Ovary (tissue), 9 donors: ENCODE data around the gene SNX9. TPM values are rescaled to one million over a fixed set of nuclear protein-coding genes. Genes with fewer than 3 reads are reported as not detected.

Experiments
- DNase-seq, 5 donors: peaks; one replicate each; pipeline ENCODE4 v3.0.0-alpha.2; 2019 to 2020
- H3K27ac ChIP-seq, 2 donors: fragments of 200-600 bp; one replicate each; pipeline versions ENCODE4 v1.5.1 to v1.8.0; 2019 to 2022
- H3K27me3 ChIP-seq: fragments of 200-600 bp; one replicate; pipeline ENCODE4 v1.8.0; 2022
- H3K36me3 ChIP-seq: fragments of 200-600 bp; sonication (generic); one replicate; pipeline ENCODE4 v1.5.1; 2019
- H3K4me1 ChIP-seq: one replicate; pipeline ENCODE4 v1.8.1; 2013; ENCODE audit warnings: mild to moderate bottlenecking, moderate library complexity; ENCODE audit not compliant: insufficient read depth
- H3K4me3 ChIP-seq: fragments of 200-600 bp; sonication (generic); one replicate; pipeline ENCODE4 v1.5.1; 2017
- H3K9me3 ChIP-seq, 2 donors: fragments of 200-600 bp in 1 of 2; sonication (generic) in 1 of 2; one replicate each; pipeline versions ENCODE4 v1.5.1 to v1.8.1; 2013 to 2019; ENCODE audit warnings: mild to moderate bottlenecking in 1 of 2, moderate library complexity in 1 of 2
- CTCF ChIP-seq, 3 donors: fragments of 450-650 bp in 2 of 3; fragments of 200-600 bp in 1 of 3; IDR thresholded peaks; one replicate each; pipeline versions ENCODE4 v1.5.1 to v1.8.0; 2016 to 2022; ENCODE audit warnings: antibody characterized with exemption in 3 of 3, mild to moderate bottlenecking in 1 of 3
- EP300 ChIP-seq: sonication (generic); formaldehyde crosslinking; IDR thresholded peaks from one replicate; pipeline ENCODE4 v1.6.1; 2017; ENCODE audit warnings: antibody characterized with exemption
- POLR2A ChIP-seq: fragments of 450-650 bp; IDR thresholded peaks from one replicate; pipeline ENCODE4 v1.6.1; 2017; ENCODE audit warnings: antibody characterized with exemption, mild to moderate bottlenecking, moderate library complexity
- WGBS, 3 donors: extraction: QIAGEN DNeasy Blood & Tissue Kit in 1 of 3; methylation state at CpG; one replicate each; pipeline versions ENCODE4 v1.1.5 to v1.1.7; 2013 to 2017; 5-methylcytosine and 5-hydroxymethylcytosine counted together
- intact Hi-C, 4 donors: fragments of 100-400 bp; cut with DNase I; formaldehyde crosslinking; loops; one replicate each; pipeline versions ENCODE4 v1.11.0 to v1.15.1; 2022 to 2023
- polyA plus RNA-seq, 2 donors: library from polyadenylated mRNA; stranded (reverse); fragments of 200-250 nt in 1 of 2; fragments of 350-450 nt in 1 of 2; fragmentation: Illumina TruSeq in 1 of 2; extraction: RNeasy Lipid Tissue Mini Kit (QIAGEN cat#74804) in 1 of 2; gene quantifications; one replicate each; pipeline ENCODE4 v1.2.3, GENCODE V29; 2013 to 2014
- total RNA-seq, 7 donors: library from RNA; depleted of rRNA in 2 of 7; stranded (reverse); fragments of >200 nt in 2 of 7; fragmentation: NEBNext Ultra II Directional in 3 of 7; extraction: Animal tissue kit (Norgen Biotek cat#: 25700) in 3 of 7; gene quantifications; one replicate each; pipeline versions ENCODE4 v1.1.0 to v1.2.4, GENCODE V29; 2016 to 2023
- donor health status: DM: no; HTN: no; CAD: no; lungs with moderate emphysema.
- donor health status: DM: no; HTN: no; CAD: no.
- donor health status: Bipolar disorder and iron deficiency.
- donor health status: DM: yes; HTN: yes; CAD: no.
- donor health status: DM: no; HTN: no; CAD: no.
- donor health status: DM: yes; HTN: yes; CAD: no.

SNX9 gene
- total and polyA plus RNA-seq, 9 donors = 31.2 to 48.0 (median 38.7) TPM

GRCh38 chr6:157885876-157886275 is 62.8 kb downstream of the SNX9 start:
- intact Hi-C loops = no loop called here
- Histone ChIP-seq H3K27ac (no peak overlapping the region), H3K36me3 (no peaks in the 10 kb centered on the region), H3K9me3 (no peaks in the 10 kb centered on the region), H3K4me1 (no peaks in the 10 kb centered on the region), H3K27me3 (no peaks in the 10 kb centered on the region), H3K4me3 (no peak overlapping the region)
- TF ChIP-seq CTCF (IDR thresholded peaks at IDR 0.05) (no peak), EP300 (no peak), POLR2A (no peak)
- 92 to 98% (median 95%) methylated on average over 8 of the region's 8 CpGs for WGBS, 3 donors
- no peak for DNase-seq

GRCh38 chr6:157887892-157888291 is 64.8 kb downstream of the SNX9 start:
- 92 to 97% (median 96%) methylated on average over 4 of the region's 4 CpGs for WGBS, 3 donors
- DNase-seq = no peak
- H3K4me3 ChIP-seq = no peak overlapping the region
- TF ChIP-seq POLR2A (no peak), CTCF (IDR thresholded peaks at IDR 0.05) (no peak), EP300 (no peak)
- H3K27me3 ChIP-seq = no peaks in the 10 kb centered on the region
- peaks cover 1% of the 10 kb centered on the region for H3K4me1 ChIP-seq
- no peaks in the 10 kb centered on the region for H3K9me3 ChIP-seq
- no peaks in the 10 kb centered on the region for H3K36me3 ChIP-seq
- no peak overlapping the region for H3K27ac ChIP-seq
- intact Hi-C loops = no loop called here

- H3K36me3 ChIP-seq = no peaks in the 10 kb centered on the region
Measured at GRCh38 chr6:157891544-157892362, 68.7 kb downstream of the SNX9 start.

GRCh38 chr6:157892363-157892877 is 69.4 kb downstream of the SNX9 start:
- intact Hi-C loops = no loop called here
- Histone ChIP-seq H3K36me3 (no peaks in the 10 kb centered on the region), H3K4me1 (peaks cover 2% of the 10 kb centered on the region), H3K27me3 (no peaks in the 10 kb centered on the region), H3K27ac (no peak overlapping the region), H3K9me3 (no peaks in the 10 kb centered on the region), H3K4me3 (no peak overlapping the region)
- 69 to 75% (median 72%) methylated on average over 5 of the region's 5 CpGs for WGBS, 3 donors
- no peak for DNase-seq
- no peak for TF ChIP-seq CTCF (IDR thresholded peaks at IDR 0.05)
- no peak for TF ChIP-seq POLR2A
- TF ChIP-seq EP300 = no peak

More at GRCh38 chr6:157891544-157892362, 68.7 kb downstream of the SNX9 start:
- no peak for DNase-seq
- no peak overlapping the region for H3K27ac ChIP-seq
- WGBS, 3 donors = 93 to 95% (median 93%) methylated on average over 9 of the region's 9 CpGs
- no peaks in the 10 kb centered on the region for H3K27me3 ChIP-seq
- H3K4me3 ChIP-seq = no peak overlapping the region
- no peaks in the 10 kb centered on the region for H3K9me3 ChIP-seq
- H3K4me1 ChIP-seq = peaks cover 2% of the 10 kb centered on the region
- intact Hi-C loops = no loop called here
- no peak for TF ChIP-seq POLR2A
- TF ChIP-seq EP300 = no peak
- no peak for TF ChIP-seq CTCF (IDR thresholded peaks at IDR 0.05)
